SJSA1 (cell line): ENCODE results near the gene FBXW5. TPM values are rescaled to one million over a fixed set of nuclear protein-coding genes. Genes with fewer than 3 reads are reported as not detected.

Source experiments
- DNase-seq, 2 experiments: peaks; one replicate each; pipeline ENCODE4 v3.0.0-alpha.2; 2015 to 2020; ENCODE audit warnings: low spot score in 2 of 2, low read depth in 1 of 2
- H3K27ac ChIP-seq: fragments of 250-450 bp; sonication (Bioruptor Pico); 2 replicates; pipeline ENCODE4 v1.5.1; 2020; ENCODE audit warnings: mild to moderate bottlenecking, moderate library complexity
- H3K27me3 ChIP-seq: fragments of 250-450 bp; sonication (Bioruptor Pico); replicated peaks from 2 replicates; pipeline ENCODE4 v1.5.1; 2020; ENCODE audit warnings: mild to moderate bottlenecking, moderate library complexity
- H3K36me3 ChIP-seq: fragments of 250-450 bp; sonication (Bioruptor Pico); 2 replicates; pipeline ENCODE4 v1.5.1; 2020; ENCODE audit warnings: mild to moderate bottlenecking
- H3K4me1 ChIP-seq: fragments of 250-450 bp; sonication (Bioruptor Pico); replicated peaks from 2 replicates; pipeline ENCODE4 v1.6.1; 2021; ENCODE audit warnings: mild to moderate bottlenecking
- H3K4me3 ChIP-seq: fragments of 250-450 bp; sonication (Bioruptor Pico); 2 replicates; pipeline ENCODE4 v1.5.1; 2020; ENCODE audit warnings: mild to moderate bottlenecking
- H3K9me3 ChIP-seq: fragments of 250-450 bp; sonication (Bioruptor Pico); replicated peaks from 2 replicates; pipeline ENCODE4 v1.5.1; 2020; ENCODE audit warnings: mild to moderate bottlenecking
- total RNA-seq: library from RNA; depleted of rRNA; stranded (reverse); fragments of >200 nt; shearing (Covaris generic); gene quantifications from 2 replicates; pipeline ENCODE4 v1.2.3, GENCODE V29; 2014; rRNA removed

The FBXW5 gene
- total RNA-seq = 89.0 and 93.8 TPM in 2 replicates

GRCh38 chr9:136944519-136945332 lies at the start of gene FBXW5, which contains the start of gene C8G:
FBXW5 (minus strand) TSS chr9:136944738; CDS start chr9:136944083, 655 bp downstream.
C8G (plus strand) TSS chr9:136945243; CDS start chr9:136945321, 78 bp downstream.
- H3K36me3 ChIP-seq = peaks cover 47% of the 10 kb centered on the region
- H3K27ac ChIP-seq = peak within 1 kb of the TSS; percentile 85
- H3K9me3 ChIP-seq = no peaks in the 10 kb centered on the region; the same call in 1 of the 2 replicates
- H3K4me1 ChIP-seq = peaks cover 33% of the 10 kb centered on the region
- DNase-seq = peak; percentile 82 to 93
- peak within 1 kb of the TSS; percentile 100 for H3K4me3 ChIP-seq
- no peaks in the 10 kb centered on the region for H3K27me3 ChIP-seq

- peak overlapping the region; percentile 44 for H3K4me3 ChIP-seq
- no peak overlapping the region for H3K27ac ChIP-seq
- DNase-seq = no peak
These were observed 48.4 kb upstream of the FBXW5 start for GRCh38 chr9:136992819-136993369.

DNA sequence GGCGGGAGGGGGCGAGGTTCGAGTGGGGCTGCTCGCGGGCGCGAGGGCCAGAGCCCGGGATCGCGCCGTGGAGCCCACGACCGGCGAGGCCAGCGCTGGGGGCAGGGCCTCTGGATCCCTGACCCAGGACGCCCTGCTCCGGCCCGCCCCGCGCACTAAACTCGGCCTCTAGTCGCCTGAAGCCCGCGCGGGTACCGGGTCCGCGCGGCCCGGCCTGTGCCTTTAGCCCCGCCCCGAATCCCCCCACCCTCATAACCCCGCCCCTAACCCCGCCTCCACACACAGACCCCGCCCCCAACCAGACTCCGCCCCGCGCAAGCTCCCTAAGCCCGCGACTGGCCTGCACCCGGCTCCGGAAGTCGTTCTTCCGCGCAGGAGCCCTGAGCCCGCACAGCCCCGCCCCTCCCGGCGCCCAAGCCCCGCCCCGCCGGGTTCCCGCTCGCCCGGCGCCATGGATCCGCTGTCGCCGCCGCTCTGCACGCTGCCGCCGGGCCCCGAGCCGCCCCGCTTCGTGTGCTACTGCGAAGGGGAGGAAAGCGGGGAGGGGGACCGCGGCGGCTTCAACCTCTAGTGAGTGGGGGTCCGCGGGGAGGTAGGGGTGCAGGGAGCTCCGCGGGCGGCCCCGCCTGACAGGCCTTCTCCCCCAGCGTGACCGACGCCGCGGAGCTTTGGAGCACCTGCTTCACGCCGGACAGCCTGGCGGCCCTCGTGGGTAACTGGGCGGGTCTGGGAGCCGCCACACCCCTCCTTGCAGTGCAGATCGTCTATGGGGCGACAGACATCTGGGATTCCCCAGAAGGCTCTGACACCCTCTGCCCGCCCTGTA lies 47.7 kb upstream of the FBXW5 start, which contains the start of gene PAXX:
TSS of gene PAXX (plus strand) at position 430 of the 826 bp plus-strand sequence. CDS start at position 452, 22 bp downstream.
- Histone ChIP-seq H3K27me3 (no peaks in the 10 kb centered on the region), H3K4me3 (peak within 1 kb of the TSS; percentile 44), H3K36me3 (no peaks in the 10 kb centered on the region), H3K4me1 (peaks cover 23% of the 10 kb centered on the region), H3K9me3 (peaks cover 13% of the 10 kb centered on the region), H3K27ac (no peak within 1 kb of the TSS)
- DNase-seq = peak; percentile 37 to 74

More at GRCh38 chr9:136992819-136993369, 48.4 kb upstream of the FBXW5 start:
- H3K36me3 ChIP-seq = no peaks in the 10 kb centered on the region
- H3K9me3 ChIP-seq = peaks cover 13% of the 10 kb centered on the region
- H3K27me3 ChIP-seq = no peaks in the 10 kb centered on the region
- H3K4me1 ChIP-seq = peaks cover 23% of the 10 kb centered on the region

DNA sequence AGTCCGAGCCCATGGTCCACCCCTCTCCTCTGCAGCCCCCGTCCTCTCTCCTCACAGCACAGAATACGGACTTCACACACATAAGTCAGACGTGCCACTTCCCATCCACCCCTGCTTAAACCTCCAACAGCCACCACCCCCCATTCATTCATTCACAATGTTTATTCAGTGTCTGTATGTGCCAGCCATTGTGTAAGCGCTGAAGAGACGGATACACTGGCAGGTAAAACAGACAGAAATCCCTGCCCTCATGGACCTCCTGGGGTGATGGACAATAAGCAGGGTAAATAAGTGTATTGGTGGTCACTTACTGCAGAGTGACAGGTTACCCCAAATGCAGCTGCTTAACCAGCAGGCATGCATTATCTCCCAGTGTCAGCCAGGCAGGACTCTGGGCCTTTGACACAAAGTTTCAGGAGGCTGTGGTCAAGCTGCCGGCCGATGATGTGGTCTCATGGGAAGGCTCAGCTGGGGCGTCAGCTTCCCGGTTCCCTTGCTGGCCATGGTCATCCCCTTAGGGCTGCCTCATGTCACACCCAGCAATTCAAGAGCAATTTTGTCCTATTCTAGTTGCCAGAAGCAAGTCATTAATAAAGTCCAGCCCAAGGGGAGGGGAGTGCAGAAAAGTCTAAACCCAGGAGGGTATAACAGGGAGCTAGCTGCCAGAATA lies 45.8 kb upstream of the FBXW5 start:
- Histone ChIP-seq H3K36me3 (no peaks in the 10 kb centered on the region), H3K27me3 (no peaks in the 10 kb centered on the region; the same call in 1 of the 2 replicates), H3K9me3 (peaks cover 13% of the 10 kb centered on the region), H3K4me1 (peaks cover 10% of the 10 kb centered on the region), H3K4me3 (no peak overlapping the region), H3K27ac (no peak overlapping the region)
- DNase-seq = no peak

DNA sequence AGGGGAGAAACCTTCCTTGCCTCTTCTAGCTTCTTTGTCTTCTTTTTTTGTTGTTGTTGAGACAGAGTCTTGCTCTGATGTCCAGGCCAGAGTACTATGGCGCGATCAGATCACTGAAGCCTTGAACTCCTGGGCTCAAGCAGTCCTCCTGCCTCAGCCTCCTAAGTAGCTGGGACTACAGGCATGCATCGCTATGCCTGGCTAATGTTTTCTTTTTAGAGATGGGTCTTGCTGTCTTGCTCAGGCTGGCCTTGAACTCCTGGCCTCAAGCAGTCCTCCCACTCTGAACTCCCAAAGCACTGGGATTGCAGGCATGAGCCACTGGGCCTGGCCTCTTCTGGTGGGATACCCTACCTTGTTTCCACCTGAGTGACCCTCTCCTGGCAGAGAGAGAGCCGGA lies 44.3 kb upstream of the FBXW5 start:
- no peaks in the 10 kb centered on the region for H3K36me3 ChIP-seq
- H3K27me3 ChIP-seq = no peaks in the 10 kb centered on the region; the same call in 1 of the 2 replicates
- H3K4me3 ChIP-seq = no peak overlapping the region
- no peak overlapping the region for H3K27ac ChIP-seq
- peaks cover 10% of the 10 kb centered on the region for H3K4me1 ChIP-seq
- peaks cover 13% of the 10 kb centered on the region for H3K9me3 ChIP-seq
- no peak for DNase-seq

- no peak for DNase-seq
- Histone ChIP-seq H3K9me3 (peaks cover 4% of the 10 kb centered on the region; the same call in 1 of the 2 replicates), H3K27ac (no peak overlapping the region), H3K36me3 (no peaks in the 10 kb centered on the region), H3K4me1 (peaks cover 17% of the 10 kb centered on the region), H3K27me3 (no peaks in the 10 kb centered on the region; the same call in 1 of the 2 replicates), H3K4me3 (no peak overlapping the region)
These were observed 41.3 kb upstream of the FBXW5 start for GRCh38 chr9:136985853-136986252.

- no peak for DNase-seq
- Histone ChIP-seq H3K27me3 (no peaks in the 10 kb centered on the region; the same call in 1 of the 2 replicates), H3K4me3 (no peak overlapping the region), H3K9me3 (no peaks in the 10 kb centered on the region), H3K4me1 (peaks cover 18% of the 10 kb centered on the region), H3K27ac (no peak overlapping the region), H3K36me3 (no peaks in the 10 kb centered on the region)
These were observed 40.6 kb upstream of the FBXW5 start for GRCh38 chr9:136985027-136985602.

DNA sequence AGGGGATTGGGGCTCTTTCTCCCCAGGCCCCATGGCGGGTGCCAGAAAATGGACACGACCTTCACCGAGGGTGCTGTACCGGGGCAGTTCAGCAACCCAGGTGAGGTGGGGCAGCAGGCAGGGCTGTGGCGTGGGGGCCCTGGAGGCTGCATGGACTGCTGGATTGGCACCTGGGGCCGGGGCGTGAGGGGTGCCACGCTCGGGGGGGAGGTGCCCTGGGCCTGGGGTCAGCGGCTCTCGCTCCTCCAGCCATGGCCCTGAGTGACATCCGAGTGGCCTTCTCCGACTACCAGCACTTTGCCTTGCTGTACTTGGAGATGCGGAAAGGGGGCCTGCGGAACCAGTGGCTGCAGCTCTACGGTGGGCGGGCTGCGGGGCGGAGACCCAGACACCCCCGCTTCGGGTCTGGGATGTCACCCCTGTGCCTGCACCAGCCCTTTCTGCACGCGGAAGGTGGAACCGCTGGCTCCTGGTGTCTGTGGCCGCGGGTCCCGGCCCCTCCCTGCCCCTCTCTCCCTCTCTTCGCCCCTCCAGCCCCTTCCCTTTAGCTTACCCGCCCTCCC lies 40.0 kb upstream of the FBXW5 start:
- Histone ChIP-seq H3K4me3 (no peak overlapping the region), H3K4me1 (peaks cover 18% of the 10 kb centered on the region), H3K27me3 (no peaks in the 10 kb centered on the region; the same call in 1 of the 2 replicates), H3K9me3 (no peaks in the 10 kb centered on the region), H3K36me3 (no peaks in the 10 kb centered on the region), H3K27ac (no peak overlapping the region)
- DNase-seq = no peak

GRCh38 chr9:136983656-136984314 lies 39.2 kb upstream of the FBXW5 start:
- H3K9me3 ChIP-seq = no peaks in the 10 kb centered on the region
- H3K27me3 ChIP-seq = no peaks in the 10 kb centered on the region; the same call in 1 of the 2 replicates
- H3K27ac ChIP-seq = no peak overlapping the region
- DNase-seq = no peak
- H3K4me1 ChIP-seq = peaks cover 18% of the 10 kb centered on the region
- H3K36me3 ChIP-seq = no peaks in the 10 kb centered on the region
- no peak overlapping the region for H3K4me3 ChIP-seq

GRCh38 chr9:136983167-136983566 lies 38.6 kb upstream of the FBXW5 start:
- H3K27me3 ChIP-seq = no peaks in the 10 kb centered on the region; the same call in 1 of the 2 replicates
- H3K4me3 ChIP-seq = no peak overlapping the region
- no peak for DNase-seq
- H3K4me1 ChIP-seq = peaks cover 18% of the 10 kb centered on the region
- H3K9me3 ChIP-seq = no peaks in the 10 kb centered on the region
- H3K36me3 ChIP-seq = no peaks in the 10 kb centered on the region
- no peak overlapping the region for H3K27ac ChIP-seq

- DNase-seq = no peak
- H3K4me1 ChIP-seq = peaks cover 24% of the 10 kb centered on the region
- peak within 1 kb of the TSS; percentile 33 for H3K27ac ChIP-seq
- no peaks in the 10 kb centered on the region for H3K9me3 ChIP-seq
- H3K27me3 ChIP-seq = peaks cover 5% of the 10 kb centered on the region
- H3K4me3 ChIP-seq = no peak within 1 kb of the TSS
- no peaks in the 10 kb centered on the region for H3K36me3 ChIP-seq
These were observed 37.9 kb upstream of the FBXW5 start, which contains the start of gene LCNL1 for GRCh38 chr9:136982232-136983051. LCNL1 (plus strand) TSS chr9:136982993; CDS start chr9:136983587, 594 bp downstream.
